PFSK-1 (cell line): Measurements from ENCODE around the gene NMBR.

Experiments
- FOXP2 ChIP-seq: optimal IDR thresholded peaks from 2 replicates; pipeline ENCODE3; 2011; ENCODE audit warnings: borderline replicate concordance, control low read depth, inconsistent platforms; ENCODE audit not compliant: insufficient read depth; ENCODE audit errors: extremely low read length, extremely low read depth
- POLR2AphosphoS5 ChIP-seq: IDR thresholded peaks from 2 replicates; pipeline ENCODE4 v1.6.1; 2012; ENCODE audit warnings: low read depth, mild to moderate bottlenecking, control low read depth, low read length, moderate library complexity
- SIN3A ChIP-seq: IDR thresholded peaks from 2 replicates; pipeline ENCODE4 v1.6.1; 2012; ENCODE audit warnings: mild to moderate bottlenecking, low read length, moderate library complexity, borderline replicate concordance; ENCODE audit not compliant: insufficient read depth
- TAF1 ChIP-seq: IDR thresholded peaks from 2 replicates; pipeline ENCODE4 v1.6.1; 2012; ENCODE audit warnings: low read length, control low read depth, borderline replicate concordance; ENCODE audit not compliant: insufficient read depth
- TF ChIP-seq, protein P1 (sequence below), 2 experiments: IDR thresholded peaks; 2 replicates each; pipeline versions ENCODE4 v1.6.1 to v1.8.0; 2011 to 2012; ENCODE audit warnings: low read depth in 2 of 2, low read length in 2 of 2, control low read depth in 1 of 2, inconsistent platforms in 1 of 2, mild to moderate bottlenecking in 1 of 2, moderate library complexity in 1 of 2; ENCODE audit not compliant: insufficient read depth in 1 of 2

DNA sequence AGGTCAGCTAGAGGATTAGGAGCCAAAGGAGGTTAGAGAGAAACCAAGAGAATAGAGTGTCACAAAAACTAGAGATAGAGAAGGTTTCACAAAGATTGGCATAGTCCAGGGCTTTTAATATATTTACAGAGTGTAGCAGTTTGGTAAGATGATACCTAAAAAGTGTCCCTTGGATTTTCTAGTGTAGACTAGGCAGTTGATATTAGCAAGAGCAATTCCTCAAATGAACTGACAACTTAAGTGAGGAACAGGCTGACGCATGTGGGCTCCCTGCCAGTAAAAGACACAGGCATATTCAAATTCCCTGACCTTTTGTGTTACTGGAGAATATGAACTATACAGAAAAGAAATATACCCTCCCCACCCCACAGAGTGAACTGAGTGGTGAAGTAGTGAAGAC, 40.3 kb upstream of the NMBR start:
- no peak for TF ChIP-seq TAF1
- TF ChIP-seq POLR2AphosphoS5: no peak
- TF ChIP-seq, protein P1, sequence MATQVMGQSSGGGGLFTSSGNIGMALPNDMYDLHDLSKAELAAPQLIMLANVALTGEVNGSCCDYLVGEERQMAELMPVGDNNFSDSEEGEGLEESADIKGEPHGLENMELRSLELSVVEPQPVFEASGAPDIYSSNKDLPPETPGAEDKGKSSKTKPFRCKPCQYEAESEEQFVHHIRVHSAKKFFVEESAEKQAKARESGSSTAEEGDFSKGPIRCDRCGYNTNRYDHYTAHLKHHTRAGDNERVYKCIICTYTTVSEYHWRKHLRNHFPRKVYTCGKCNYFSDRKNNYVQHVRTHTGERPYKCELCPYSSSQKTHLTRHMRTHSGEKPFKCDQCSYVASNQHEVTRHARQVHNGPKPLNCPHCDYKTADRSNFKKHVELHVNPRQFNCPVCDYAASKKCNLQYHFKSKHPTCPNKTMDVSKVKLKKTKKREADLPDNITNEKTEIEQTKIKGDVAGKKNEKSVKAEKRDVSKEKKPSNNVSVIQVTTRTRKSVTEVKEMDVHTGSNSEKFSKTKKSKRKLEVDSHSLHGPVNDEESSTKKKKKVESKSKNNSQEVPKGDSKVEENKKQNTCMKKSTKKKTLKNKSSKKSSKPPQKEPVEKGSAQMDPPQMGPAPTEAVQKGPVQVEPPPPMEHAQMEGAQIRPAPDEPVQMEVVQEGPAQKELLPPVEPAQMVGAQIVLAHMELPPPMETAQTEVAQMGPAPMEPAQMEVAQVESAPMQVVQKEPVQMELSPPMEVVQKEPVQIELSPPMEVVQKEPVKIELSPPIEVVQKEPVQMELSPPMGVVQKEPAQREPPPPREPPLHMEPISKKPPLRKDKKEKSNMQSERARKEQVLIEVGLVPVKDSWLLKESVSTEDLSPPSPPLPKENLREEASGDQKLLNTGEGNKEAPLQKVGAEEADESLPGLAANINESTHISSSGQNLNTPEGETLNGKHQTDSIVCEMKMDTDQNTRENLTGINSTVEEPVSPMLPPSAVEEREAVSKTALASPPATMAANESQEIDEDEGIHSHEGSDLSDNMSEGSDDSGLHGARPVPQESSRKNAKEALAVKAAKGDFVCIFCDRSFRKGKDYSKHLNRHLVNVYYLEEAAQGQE (IDR thresholded peaks at IDR 0.05; ENCODE audit: insufficient read depth in 1 of 2, low read depth in 2 of 2, low read length in 2 of 2): no peak
- TF ChIP-seq SIN3A: no peak
- no peak for TF ChIP-seq FOXP2
